Colonic mucosa (tissue), 4 donors: ENCODE data around the gene PFDN5. TPM values are rescaled to one million over a fixed set of nuclear protein-coding genes. Genes with fewer than 3 reads are reported as not detected.

Experiments used
- DNase-seq: peaks from one replicate; pipeline ENCODE4 v3.0.0-alpha.2; 2020
- H3K27ac ChIP-seq: fragments of 200-600 bp; one replicate; pipeline ENCODE4 v1.8.0; 2021
- H3K27me3 ChIP-seq: fragments of 200-600 bp; one replicate; pipeline ENCODE4 v1.8.0; 2021
- H3K36me3 ChIP-seq: fragments of 200-600 bp; one replicate; pipeline ENCODE4 v1.8.0; 2021
- H3K4me1 ChIP-seq: fragments of 200-600 bp; one replicate; pipeline ENCODE4 v1.8.0; 2021; ENCODE audit warnings: mild to moderate bottlenecking
- H3K4me3 ChIP-seq: fragments of 200-600 bp; one replicate; pipeline ENCODE4 v1.8.0; 2021
- H3K9ac ChIP-seq, 2 donors: one replicate each; pipeline ENCODE4 v1.7.0; 2013; ENCODE audit warnings: control low read depth in 2 of 2, low read depth in 2 of 2, low read length in 2 of 2
- H3K9me3 ChIP-seq: fragments of 200-600 bp; one replicate; pipeline ENCODE4 v1.8.0; 2021
- intact Hi-C: fragments of 100-400 bp; cut with DNase I; formaldehyde crosslinking; loops from one replicate; pipeline ENCODE4 v1.14.1; 2022
- total RNA-seq, 2 donors: library from RNA; stranded (reverse); fragmentation: NEBNext Ultra II Directional in 1 of 2; extraction: Animal tissue kit (Norgen Biotek cat#: 25700) in 1 of 2; gene quantifications; one replicate each; pipeline ENCODE4 v1.2.1, GENCODE V29; 2021
- TF ChIP-seq, protein P1 (sequence below): fragments of 200-600 bp; IDR thresholded peaks from one replicate; pipeline ENCODE4 v1.8.0; 2022; ENCODE audit warnings: antibody characterized with exemption, mild to moderate bottlenecking
- donor health status: healthy.
- donor health status: DM: no; HTN: no; CAD: no.
- donor health status: DM: no; HTN: no; CAD: no.

PFDN5 gene
- 100 to 1,000 TPM; 247 to 305 TPM for total RNA-seq

DNA sequence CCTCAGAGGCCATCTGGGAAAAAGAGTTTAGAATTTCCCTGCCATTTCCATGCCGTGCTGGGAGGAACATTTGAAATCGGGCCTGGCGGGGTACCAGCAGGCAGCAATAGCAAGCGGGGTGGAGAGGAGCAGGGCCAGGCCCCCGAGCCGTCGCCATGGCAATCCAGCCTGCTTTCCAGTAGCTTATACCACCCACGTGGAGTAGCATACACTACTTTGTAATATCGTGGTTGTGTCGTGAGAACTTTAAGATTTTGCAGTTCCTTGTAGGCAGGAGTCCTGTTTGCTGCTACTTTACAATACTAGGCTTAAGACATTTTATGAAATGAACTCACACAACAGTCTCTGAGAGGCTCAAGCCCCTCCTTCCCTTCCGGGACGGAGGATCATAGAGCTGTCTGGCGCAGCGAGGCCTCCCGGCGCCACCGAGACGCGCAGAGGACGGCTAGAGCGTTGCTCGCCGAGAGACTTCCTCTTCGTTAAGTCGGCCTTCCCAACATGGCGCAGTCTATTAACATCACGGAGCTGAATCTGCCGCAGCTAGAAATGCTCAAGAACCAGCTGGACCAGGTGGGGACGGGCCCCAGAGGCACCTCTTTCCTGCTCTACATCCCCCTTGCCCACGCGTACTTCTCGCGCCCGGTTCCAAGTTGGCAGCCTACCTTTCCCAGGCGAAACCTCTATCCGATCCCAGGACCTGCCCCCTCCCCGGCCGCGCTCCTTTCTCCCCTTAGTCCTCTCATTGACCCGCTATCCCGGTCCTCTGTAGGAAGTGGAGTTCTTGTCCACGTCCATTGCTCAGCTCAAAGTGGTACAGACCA lies at the start of gene PFDN5:
Gene PFDN5 (plus strand): TSS at position 473 of the 821 bp plus-strand sequence. CDS start 26 bp downstream, at position 499.
- Histone ChIP-seq H3K4me3 (peak within 1 kb of the TSS; percentile 60), H3K27ac (peak within 1 kb of the TSS; percentile 67), H3K27me3 (no peaks in the 10 kb centered on the region), H3K4me1 (peaks cover 7% of the 10 kb centered on the region), H3K9ac (peak within 1 kb of the TSS; percentile 98 to 99), H3K9me3 (no peaks in the 10 kb centered on the region), H3K36me3 (no peaks in the 10 kb centered on the region)
- TF ChIP-seq, protein P1, sequence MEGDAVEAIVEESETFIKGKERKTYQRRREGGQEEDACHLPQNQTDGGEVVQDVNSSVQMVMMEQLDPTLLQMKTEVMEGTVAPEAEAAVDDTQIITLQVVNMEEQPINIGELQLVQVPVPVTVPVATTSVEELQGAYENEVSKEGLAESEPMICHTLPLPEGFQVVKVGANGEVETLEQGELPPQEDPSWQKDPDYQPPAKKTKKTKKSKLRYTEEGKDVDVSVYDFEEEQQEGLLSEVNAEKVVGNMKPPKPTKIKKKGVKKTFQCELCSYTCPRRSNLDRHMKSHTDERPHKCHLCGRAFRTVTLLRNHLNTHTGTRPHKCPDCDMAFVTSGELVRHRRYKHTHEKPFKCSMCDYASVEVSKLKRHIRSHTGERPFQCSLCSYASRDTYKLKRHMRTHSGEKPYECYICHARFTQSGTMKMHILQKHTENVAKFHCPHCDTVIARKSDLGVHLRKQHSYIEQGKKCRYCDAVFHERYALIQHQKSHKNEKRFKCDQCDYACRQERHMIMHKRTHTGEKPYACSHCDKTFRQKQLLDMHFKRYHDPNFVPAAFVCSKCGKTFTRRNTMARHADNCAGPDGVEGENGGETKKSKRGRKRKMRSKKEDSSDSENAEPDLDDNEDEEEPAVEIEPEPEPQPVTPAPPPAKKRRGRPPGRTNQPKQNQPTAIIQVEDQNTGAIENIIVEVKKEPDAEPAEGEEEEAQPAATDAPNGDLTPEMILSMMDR = no peak
- intact Hi-C loops = no loop called here
- DNase-seq = peak; percentile 90

DNA sequence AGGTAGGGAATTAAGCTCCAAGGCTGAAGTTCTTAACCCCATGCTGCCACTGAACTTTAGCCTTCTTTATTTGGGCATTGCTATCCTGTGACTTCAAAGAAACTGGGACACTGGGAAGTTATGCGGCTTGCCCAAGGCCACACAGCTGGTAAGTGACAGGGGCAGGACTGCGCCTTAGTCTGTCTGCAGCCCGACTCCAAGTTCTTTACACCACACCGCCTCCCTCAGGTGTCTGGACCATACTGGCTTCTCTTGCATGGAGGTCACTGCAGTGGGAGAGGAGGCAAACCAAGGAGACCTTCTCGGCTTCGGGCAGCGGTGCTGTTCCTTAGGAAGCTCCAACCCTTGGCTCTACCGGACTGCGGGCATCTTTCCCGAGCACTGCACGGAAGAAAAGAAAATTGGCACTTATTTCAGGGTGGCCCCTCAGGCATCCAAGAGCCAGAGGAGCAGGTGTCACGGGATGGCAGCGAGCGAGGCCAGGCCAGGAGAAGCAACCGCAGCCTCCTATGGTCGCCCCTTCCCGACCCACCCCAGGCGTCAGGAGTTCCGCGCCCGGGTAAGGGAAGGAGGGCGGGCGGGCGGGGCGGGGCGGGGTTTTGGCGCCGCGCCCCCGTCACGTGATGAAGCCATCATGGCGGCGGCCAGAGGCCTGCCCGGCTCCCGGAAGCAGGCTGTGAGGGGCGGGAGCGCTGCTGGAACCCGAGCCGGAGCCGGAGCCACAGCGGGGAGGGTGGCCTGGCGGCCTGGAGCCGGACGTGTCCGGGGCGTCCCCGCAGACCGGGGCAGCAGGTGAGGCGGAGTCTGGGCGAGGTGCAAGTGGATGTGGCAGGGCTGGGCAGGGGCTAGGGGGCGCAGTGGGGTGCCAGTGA lies 43.6 kb upstream of the PFDN5 start:
- H3K36me3 ChIP-seq = no peaks in the 10 kb centered on the region
- TF ChIP-seq, protein P1 = no peak
- peak overlapping the region; percentile 89 for H3K27ac ChIP-seq
- no peaks in the 10 kb centered on the region for H3K9me3 ChIP-seq
- intact Hi-C loops = loop anchor here (2.0 kb wide), 1 partner anchor 31 kb away; no protein-coding TSS in a partner anchor
- H3K9ac ChIP-seq = peak overlapping the region; percentile 85 to 98
- peak overlapping the region; percentile 83 for H3K4me3 ChIP-seq
- peaks cover 4% of the 10 kb centered on the region for H3K4me1 ChIP-seq
- DNase-seq = peak; percentile 79
- H3K27me3 ChIP-seq = no peaks in the 10 kb centered on the region

DNA sequence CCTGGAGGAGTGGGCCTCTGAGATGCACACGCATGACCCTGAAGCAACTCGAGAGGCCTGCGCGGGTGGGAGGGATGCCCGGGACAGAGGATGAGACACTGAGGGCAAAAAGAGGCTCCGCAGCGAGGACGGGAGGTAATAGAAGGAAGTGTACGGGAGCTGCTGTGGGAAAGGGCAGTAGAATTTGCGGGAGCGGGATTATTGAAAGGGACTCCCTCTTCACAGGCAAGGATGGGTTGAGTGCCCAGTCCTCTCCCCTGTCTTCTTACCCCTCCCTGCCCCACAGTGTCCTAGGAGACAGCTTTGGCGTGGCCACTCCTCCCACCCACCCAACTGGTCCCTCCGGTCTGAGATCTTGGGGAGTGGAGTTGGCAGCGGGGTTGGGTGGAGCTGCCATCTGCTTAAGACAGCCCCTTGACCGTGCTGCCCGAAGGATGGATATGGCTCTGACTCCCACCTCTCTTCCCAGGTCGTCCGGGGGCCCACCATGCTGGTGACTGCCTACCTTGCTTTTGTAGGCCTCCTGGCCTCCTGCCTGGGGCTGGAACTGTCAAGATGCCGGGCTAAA lies 42.9 kb upstream of the PFDN5 start:
- intact Hi-C loops = no loop called here
- H3K4me1 ChIP-seq = peaks cover 4% of the 10 kb centered on the region
- peak; percentile 76 for DNase-seq

GRCh38 chr12:53253298-53253697 lies 42.0 kb upstream of the PFDN5 start:
- Histone ChIP-seq H3K27ac (no peak overlapping the region), H3K36me3 (no peaks in the 10 kb centered on the region), H3K9ac (peak overlapping the region; percentile 85 to 98), H3K4me1 (peaks cover 4% of the 10 kb centered on the region), H3K4me3 (no peak overlapping the region), H3K9me3 (no peaks in the 10 kb centered on the region), H3K27me3 (no peaks in the 10 kb centered on the region)
- no peak for DNase-seq
- TF ChIP-seq, protein P1 = no peak
- intact Hi-C loops = no loop called here

More for the DNA sequence above, 42.9 kb upstream of the PFDN5 start:
- TF ChIP-seq, protein P1 = no peak
- H3K36me3 ChIP-seq = no peaks in the 10 kb centered on the region
- peak overlapping the region; percentile 83 for H3K4me3 ChIP-seq
- peak overlapping the region; percentile 85 to 98 for H3K9ac ChIP-seq
- no peaks in the 10 kb centered on the region for H3K9me3 ChIP-seq
- H3K27me3 ChIP-seq = no peaks in the 10 kb centered on the region
- peak overlapping the region; percentile 89 for H3K27ac ChIP-seq

- no peak overlapping the region for H3K9ac ChIP-seq
- peaks cover 4% of the 10 kb centered on the region for H3K4me1 ChIP-seq
- no peak for DNase-seq
- TF ChIP-seq, protein P1 = no peak
- no peaks in the 10 kb centered on the region for H3K9me3 ChIP-seq
- no peak overlapping the region for H3K27ac ChIP-seq
- H3K27me3 ChIP-seq = no peaks in the 10 kb centered on the region
- H3K36me3 ChIP-seq = no peaks in the 10 kb centered on the region
- H3K4me3 ChIP-seq = no peak overlapping the region
- intact Hi-C loops = no loop called here
Measured at GRCh38 chr12:53254816-53255545, 40.4 kb upstream of the PFDN5 start.
